GM19238 (cell line): ENCODE data around the gene CCDC88A.
A peak's percentile ranks its signal among the peaks of the same experiment; 100 is the strongest.
"Not testable (repeated sequence)": the region's sequence is repeated elsewhere in the genome, so short reads cannot be mapped to it uniquely, and the experiment has no call there.

ENCODE experiments used
- DNase-seq: peaks from one replicate; pipeline ENCODE4 v3.0.0; 2011; ENCODE audit warnings: low spot score; ENCODE audit not compliant: insufficient read length

The CCDC88A gene

GRCh38 chr2:55311444-55311870 lies 108.2 kb downstream of the CCDC88A start:
- peak; percentile 6 for DNase-seq

- DNase-seq: no peak
These were observed 110.2 kb downstream of the CCDC88A start for GRCh38 chr2:55309446-55309845.

DNA sequence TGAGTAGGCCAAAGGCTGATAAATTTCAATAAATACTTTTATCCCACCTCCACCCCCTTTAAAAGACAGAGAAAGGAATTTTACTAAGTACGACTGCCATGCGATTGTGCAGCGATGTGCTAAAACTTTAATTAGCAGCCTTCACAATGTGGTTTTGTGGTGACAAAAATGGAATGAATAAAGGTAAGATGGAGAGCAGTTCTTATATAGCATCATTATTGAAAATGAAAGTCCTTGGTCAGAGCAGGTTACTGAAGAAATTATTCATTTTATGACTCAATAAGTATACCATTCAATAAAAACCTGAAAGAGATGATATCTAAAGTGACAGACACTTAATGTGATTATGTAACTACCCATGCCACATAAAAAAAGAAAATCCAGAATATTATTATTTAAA lies 117.4 kb downstream of the CCDC88A start:
- DNase-seq: no peak

DNA sequence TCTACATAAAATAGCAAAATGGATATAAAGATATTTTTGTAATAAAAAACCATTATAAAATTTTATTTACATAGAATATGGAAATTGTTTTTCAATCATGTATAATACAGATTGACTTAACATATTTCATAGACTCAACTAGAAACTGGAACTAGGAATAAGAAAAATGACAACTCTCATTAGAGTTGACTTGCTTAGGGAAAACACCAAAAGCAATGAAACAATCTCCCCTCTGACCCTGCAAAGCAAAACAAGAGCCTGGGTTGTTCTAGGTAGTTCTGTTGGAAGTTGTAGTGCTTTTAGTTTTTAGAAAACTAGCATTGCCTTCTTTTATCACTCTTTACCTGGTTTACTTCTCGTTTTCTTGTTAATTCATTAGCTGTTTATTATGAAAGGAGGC lies 118.4 kb downstream of the CCDC88A start:
- no peak for DNase-seq

- DNase-seq: no peak
These were observed 123.3 kb downstream of the CCDC88A start for GRCh38 chr2:55296393-55296792.

DNA sequence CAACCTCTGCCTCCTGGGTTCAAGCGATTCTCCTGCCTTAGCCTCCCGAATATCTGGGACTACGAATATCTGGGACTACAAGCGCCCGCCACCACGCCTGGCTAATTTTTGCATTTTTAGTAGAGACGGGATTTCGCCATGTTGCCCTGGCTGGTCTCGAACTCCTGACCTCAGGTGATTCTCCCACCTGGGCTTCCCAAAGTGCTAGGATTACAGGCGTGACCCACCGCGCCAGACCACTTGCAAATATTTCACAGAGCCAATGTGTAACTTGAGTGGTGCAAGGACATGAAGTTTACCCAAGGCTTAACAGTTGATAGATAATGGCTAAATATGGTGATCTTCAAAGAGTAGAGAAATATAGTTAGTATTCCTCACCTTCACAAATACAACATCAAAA lies 136.6 kb downstream of the CCDC88A start:
- no peak for DNase-seq

DNA sequence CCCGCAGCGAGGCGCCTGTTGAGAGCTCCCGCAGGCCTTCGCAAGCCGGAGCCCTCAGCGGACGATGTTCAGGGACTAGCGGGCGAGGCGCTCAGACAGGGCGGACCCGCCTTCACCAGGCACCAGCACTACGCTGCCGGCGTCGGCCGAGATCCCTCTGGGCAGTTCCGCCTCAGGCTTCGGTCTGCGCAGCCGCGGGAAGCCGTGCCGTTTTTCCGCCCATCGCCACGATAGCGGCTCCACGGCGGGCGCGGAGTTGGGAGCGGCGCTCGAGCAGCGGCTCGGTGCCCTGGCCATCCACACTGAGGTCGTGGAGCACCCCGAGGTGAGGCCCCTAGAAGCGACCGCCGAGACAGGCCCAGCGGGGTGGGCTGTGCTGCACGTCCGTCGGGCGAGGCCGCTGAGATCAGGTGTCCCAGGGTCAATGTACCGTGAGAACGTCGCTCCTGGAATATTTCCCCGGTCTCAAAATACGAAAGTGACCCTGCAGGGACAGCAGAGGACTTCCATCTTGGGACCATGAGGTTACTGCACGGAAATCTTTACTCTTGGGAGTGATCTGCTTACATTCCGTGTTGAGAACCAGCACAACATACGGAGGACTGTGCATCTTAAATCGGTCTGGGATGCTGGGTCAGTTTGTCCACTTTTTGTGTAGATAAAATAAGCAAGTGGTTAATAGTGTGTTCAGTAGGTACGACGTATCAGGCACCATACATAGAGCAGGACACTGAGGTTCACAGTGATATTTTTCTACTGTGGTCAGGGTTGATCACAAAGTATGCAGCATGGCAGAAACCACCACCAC lies 137.3 kb downstream of the CCDC88A start:
- DNase-seq: peak; percentile 59

DNA sequence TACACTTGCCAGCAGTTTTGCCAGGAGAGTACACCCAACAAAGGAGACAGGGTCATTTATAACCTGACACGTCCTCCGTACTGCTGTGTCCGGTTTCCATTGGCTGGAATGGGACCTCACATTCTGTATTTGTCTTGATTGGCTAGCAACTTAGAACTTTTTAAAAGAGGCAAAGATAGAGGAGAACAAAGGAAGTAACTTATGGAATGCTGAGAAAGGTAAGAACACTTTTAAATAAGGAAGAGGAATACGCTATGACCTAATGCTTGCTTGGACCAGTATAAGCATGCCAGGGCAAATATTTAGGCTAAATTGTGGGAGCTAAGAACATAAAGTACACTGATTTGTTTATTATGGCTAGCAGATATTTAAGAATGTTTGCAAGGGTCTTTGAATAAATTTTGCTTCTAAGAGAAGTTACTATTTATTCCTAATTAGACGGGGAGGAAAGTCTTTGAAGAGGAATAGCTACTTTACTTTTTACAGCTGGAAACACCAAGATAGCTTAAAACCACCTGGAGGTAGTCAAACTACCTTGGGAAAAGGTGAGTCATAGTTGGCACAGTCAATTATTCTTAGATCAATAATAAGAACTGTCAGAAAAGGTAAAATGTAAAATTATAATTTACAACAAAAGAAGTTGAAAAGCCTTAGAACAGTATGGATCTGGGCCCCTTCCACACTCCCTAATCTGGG lies 138.7 kb downstream of the CCDC88A start:
- DNase-seq: not testable (repeated sequence)

GRCh38 chr2:55279859-55280424 lies 139.7 kb downstream of the CCDC88A start:
- not testable (repeated sequence) for DNase-seq

DNA sequence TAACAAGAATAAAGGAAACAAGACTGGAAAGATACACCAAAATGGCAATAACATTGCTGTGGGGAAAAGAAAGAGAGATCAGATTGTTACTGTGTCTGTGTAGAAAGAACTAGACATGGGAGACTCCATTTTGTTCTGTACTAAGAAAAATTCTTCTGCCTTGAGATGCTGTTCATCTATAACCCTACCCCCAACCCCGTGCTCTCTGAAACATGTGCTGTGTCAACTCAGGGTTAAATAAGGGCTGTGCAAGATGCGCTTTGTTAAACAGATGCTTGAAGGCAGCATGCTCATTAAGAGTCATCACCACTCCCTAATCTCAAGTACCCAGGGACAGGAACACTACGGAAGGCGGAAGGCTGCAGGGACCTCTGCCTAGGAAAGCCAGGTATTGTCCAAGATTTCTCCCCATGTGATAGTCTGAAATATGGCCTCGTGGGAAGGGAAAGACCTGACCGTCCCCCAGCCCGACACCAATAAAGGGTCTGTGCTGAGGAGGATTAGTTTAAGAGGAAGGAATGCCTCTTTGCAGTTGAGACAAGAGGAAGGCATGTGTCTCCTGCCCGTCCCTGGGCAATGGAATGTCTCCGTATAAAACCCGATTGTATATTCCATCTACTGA lies 140.3 kb downstream of the CCDC88A start:
- not testable (repeated sequence) for DNase-seq

DNA sequence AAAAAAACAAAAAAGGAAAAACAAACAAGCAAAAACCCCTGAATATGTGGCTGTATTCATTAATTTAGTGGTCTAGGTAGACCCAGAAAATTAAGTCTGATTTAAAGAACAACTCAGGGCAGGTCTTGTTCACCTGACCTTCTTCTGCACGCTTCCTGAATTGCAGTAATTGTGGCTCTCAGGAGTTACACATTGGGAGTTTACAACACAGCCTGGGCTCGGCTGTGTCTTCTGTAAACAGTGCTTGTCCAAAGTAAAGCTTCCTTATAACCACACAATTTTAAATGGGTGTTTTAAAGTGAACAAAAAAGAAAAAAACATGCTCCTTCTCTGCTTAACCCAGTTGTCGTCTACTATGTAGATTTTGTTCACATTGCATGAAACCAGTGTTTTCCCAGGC lies 142.3 kb downstream of the CCDC88A start:
- DNase-seq: no peak

GRCh38 chr2:55274346-55274745 lies 145.3 kb downstream of the CCDC88A start:
- not testable (repeated sequence) for DNase-seq

DNA sequence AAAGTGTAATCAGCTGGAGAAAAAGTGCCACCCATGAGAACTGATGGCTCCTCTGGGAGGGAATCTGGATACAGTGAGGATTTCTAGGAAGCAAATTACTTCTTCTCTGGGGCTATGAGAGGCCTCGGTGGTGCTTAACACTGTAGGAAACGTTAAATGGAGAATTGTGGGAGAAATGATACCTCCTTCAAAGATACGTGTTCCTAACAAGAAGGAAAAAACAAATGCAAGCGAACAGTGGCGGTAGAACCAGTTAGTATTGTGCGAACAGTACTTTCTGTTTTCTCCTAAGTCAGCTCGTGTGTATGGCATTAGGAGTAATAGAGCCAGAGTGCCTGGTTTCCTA lies 150.0 kb downstream of the CCDC88A start:
- no peak for DNase-seq

DNA sequence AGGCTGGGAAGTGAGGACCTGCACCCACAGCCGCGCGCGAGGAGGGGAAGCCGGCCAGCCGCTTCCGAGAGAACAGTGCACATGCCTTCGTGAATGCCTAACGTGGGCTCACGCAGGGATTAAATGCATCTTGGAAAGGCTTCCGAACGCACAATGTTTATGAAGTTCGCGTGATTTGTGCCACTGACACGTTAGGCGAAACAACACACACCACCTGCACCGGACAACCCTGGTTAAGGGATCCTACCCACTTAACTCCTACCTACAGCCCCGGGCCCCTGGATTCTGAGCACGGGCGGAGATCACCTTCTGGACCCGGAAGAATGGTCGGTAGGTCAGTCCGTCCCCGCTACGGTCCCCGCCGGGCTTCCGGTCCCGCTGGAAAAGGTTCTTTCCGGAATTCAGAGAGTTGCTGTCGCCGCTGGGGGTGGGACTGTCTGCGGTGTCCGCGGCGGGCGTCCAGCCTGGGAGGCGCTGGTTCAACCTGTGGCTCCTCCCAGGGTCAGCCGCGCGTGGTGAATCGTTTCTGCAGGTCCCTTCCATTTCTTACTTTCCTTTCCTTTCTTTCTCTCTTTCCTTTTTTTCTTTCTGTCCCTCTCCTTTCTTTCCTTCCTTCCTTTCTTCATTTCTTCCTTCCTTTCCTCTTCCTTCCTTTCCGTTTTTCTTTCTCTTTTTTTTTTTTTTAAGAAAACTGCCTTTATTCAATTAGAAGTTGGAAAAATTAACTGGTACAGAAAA lies 150.6 kb downstream of the CCDC88A start, which contains the start of gene MTIF2:
Gene MTIF2 (minus strand): TSS at position 325 of the 738 bp plus-strand sequence. CDS start 5,373 bp downstream, outside the sequence.
- peak; percentile 72 for DNase-seq

DNA sequence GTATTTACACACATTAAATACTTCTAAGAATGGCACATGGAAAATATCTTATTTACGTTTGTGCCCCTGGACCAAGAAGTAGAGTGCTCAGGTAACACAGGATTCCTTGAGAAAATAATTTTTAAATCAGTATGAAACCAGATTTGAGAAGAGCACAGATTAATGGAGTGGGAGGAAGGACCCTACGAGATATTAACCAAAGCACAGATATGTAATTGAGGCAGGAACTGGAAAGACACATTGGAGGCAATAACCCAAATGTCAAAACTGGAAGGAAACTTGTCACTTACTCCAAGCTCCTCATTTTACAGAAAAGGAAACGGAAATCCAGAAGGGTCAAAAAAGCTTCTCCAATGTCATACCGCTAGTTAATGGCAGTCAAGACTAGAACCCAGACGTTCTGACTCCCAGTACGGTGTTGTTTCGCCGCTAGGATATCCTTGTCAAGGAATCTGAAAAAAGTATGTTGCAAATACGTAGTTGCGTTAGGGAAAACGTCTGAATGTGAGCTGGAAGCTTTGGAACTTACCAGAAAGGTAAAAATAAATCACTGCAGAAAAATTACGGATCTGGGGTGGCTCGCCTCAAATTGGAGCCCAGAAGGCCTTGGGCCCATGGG lies 151.3 kb downstream of the CCDC88A start:
- DNase-seq: no peak

- not testable (repeated sequence) for DNase-seq
These were observed 160.1 kb downstream of the CCDC88A start for GRCh38 chr2:55259586-55259985.

DNA sequence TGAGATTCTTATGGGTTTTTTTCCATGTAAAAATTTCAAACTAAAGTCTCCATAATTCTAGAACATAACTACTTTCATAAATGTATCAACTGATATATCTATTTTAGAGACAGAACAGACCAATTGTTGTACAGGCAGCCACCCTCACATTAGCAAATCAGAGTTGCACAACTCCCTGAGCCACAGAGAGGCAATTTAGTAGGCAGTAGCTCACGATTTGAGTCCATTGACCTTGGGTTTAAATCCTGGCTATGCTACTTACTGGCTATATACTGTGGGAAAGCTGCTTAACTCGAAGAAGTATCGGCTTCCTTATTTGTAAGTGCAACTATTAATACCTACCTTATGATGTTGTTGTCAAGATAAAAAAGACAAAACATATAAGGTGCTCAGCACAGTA lies 166.8 kb downstream of the CCDC88A start:
- DNase-seq: no peak

DNA sequence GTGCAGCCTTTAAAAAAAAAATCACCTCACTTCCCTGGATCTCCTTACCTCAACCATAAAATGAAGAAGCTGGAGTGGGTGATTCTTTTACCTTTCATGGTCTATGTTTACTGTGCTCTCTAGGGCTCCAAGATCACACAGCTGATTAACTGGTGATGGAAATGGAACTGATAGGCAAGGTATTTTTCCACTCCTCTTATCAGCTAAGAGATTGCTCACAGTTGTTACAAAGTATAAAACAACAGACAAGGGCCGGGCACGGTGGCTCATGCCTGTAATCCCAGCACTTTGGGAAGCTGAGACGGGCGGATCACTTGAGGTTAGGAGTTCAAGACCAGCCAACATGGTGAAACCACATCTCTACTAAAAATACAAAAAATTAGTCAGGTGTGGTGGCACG lies 172.6 kb downstream of the CCDC88A start:
- DNase-seq: no peak

GRCh38 chr2:55245411-55245810 lies 174.2 kb downstream of the CCDC88A start:
- no peak for DNase-seq

DNA sequence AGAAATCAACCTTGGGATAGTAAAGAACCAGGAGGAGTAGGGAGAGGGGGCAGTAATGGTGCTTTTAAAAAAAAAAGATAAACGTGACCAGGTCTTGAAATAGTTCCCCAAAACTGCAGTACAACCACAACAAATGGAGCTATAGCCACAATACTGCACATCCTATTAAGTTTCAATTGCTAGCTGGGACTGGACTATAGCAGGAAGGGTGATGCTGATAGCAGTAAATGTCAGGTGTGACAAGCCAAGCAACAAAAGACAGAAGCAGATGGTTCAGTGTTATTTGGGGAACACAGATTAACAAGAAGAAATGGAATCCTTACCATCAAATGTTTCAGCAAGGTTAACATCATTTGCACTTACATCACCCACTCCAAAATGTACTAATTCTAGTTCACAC lies 177.0 kb downstream of the CCDC88A start:
- no peak for DNase-seq

- DNase-seq: not testable (repeated sequence)
These were observed 178.1 kb downstream of the CCDC88A start for GRCh38 chr2:55241582-55241981.
